Measurements from ENCODE around the gene SUSD1. TPM values are rescaled to one million over a fixed set of nuclear protein-coding genes. Genes with fewer than 3 reads are reported as not detected.

SUSD1 gene
- total and polyA plus RNA-seq, 4 donors, result 1.2 to 19.0 (median 3.2) TPM

GRCh38 chr9:112078432-112078831 is 96.7 kb downstream of the SUSD1 start:
- Histone ChIP-seq H3K27me3 (ENCODE audit: control insufficient read depth in 4 of 4, insufficient read depth in 4 of 4, low read length in 3 of 4) (no peaks in the 10 kb centered on the region), H3K4me1 (ENCODE audit: control insufficient read depth in 4 of 4, insufficient read depth in 4 of 4, low read length in 3 of 4) (peaks cover 0 to 6% (median under 1%) of the 10 kb centered on the region in 4 donors), H3K9ac (ENCODE audit: low read depth in 1 of 2, low read length in 2 of 2) (no peak overlapping the region), H3K9me3 (ENCODE audit: control insufficient read depth in 4 of 4, low read length in 3 of 4) (no peaks in the 10 kb centered on the region), H3K27ac (ENCODE audit: low read depth in 1 of 2, low read length in 2 of 2) (no peak overlapping the region), H3K36me3 (ENCODE audit: control insufficient read depth in 4 of 4, insufficient read depth in 3 of 4, low read depth in 1 of 4, low read length in 3 of 4) (no peaks in the 10 kb centered on the region), H3K4me3 (ENCODE audit: low read depth in 1 of 3, low read length in 3 of 3) (no peak overlapping the region)
- TF ChIP-seq HNF4A (conservative IDR thresholded peaks at IDR 0.05) (no peak), REST (IDR thresholded peaks at IDR 0.05) (no peak), TAF1 (conservative IDR thresholded peaks at IDR 0.05) (no peak), EGR1 (IDR thresholded peaks at IDR 0.05; ENCODE audit: low read depth in 2 of 2) (no peak)
- WGBS, result 70% methylated on average over 6 of the region's 6 CpGs
- DNase-seq (ENCODE audit: low spot score), result no peak

GRCh38 chr9:112076814-112077213 is 98.3 kb downstream of the SUSD1 start:
- Histone ChIP-seq H3K9me3 (ENCODE audit: control insufficient read depth in 4 of 4, low read length in 3 of 4) (no peaks in the 10 kb centered on the region), H3K36me3 (ENCODE audit: control insufficient read depth in 4 of 4, insufficient read depth in 3 of 4, low read depth in 1 of 4, low read length in 3 of 4) (no peaks in the 10 kb centered on the region), H3K9ac (ENCODE audit: low read depth in 1 of 2, low read length in 2 of 2) (no peak overlapping the region), H3K27ac (ENCODE audit: low read depth in 1 of 2, low read length in 2 of 2) (no peak overlapping the region), H3K4me3 (ENCODE audit: low read depth in 1 of 3, low read length in 3 of 3) (no peak overlapping the region), H3K27me3 (ENCODE audit: control insufficient read depth in 4 of 4, insufficient read depth in 4 of 4, low read length in 3 of 4) (no peaks in the 10 kb centered on the region), H3K4me1 (ENCODE audit: control insufficient read depth in 4 of 4, insufficient read depth in 4 of 4, low read length in 3 of 4) (peaks cover 0 to 12% (median 7%) of the 10 kb centered on the region in 4 donors)
- TF ChIP-seq TAF1 (conservative IDR thresholded peaks at IDR 0.05) (no peak), MAX (IDR thresholded peaks at IDR 0.05) (no peak), EGR1 (IDR thresholded peaks at IDR 0.05; ENCODE audit: low read depth in 2 of 2) (no peak), FOXA1 (IDR thresholded peaks at IDR 0.05) (no peak), RXRA (IDR thresholded peaks at IDR 0.05) (no peak), CTCF (IDR thresholded peaks at IDR 0.05; ENCODE audit: low read depth, low read length, missing input control) (no peak), REST (IDR thresholded peaks at IDR 0.05) (no peak), RAD21 (IDR thresholded peaks at IDR 0.05) (no peak), ATF3 (IDR thresholded peaks at IDR 0.05) (no peak), ZBTB33 (IDR thresholded peaks at IDR 0.05) (no peak), JUND (IDR thresholded peaks at IDR 0.05) (no peak), SP1 (IDR thresholded peaks at IDR 0.05) (no peak), HNF4G (IDR thresholded peaks at IDR 0.05) (no peak), YY1 (IDR thresholded peaks at IDR 0.05) (no peak), NR2F2 (IDR thresholded peaks at IDR 0.05) (no peak), GABPA (IDR thresholded peaks at IDR 0.05 in 1 of 2, conservative IDR thresholded peaks at IDR 0.05 in 1 of 2) (no peak), FOXA2 (IDR thresholded peaks at IDR 0.05) (no peak), HNF4A (conservative IDR thresholded peaks at IDR 0.05) (no peak)
- 78% methylated on average over 7 of the region's 7 CpGs for WGBS
- no peak for DNase-seq (ENCODE audit: low spot score)

Data from liver (tissue), 9 donors.